ENCODE results near the gene ALCAM.

Gene ALCAM

DNA sequence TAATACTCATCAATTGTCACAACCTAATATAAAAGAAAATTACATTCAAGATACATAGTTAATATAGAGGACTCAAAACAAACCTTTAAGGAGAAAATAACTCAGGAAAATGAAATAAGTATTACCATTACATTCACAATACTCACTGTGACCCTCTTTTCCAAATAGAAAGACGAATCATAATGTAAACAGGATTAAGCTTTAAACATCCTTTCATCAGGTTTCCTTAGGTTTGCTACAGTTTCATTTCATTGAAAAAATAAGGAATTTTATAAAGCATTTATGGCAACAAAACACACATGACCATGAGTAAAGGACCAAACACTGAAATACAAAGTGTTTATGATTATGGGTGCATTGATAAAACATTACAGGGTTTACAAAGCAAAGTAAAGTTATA lies 162.7 kb downstream of the ALCAM start:
- no peak for TF ChIP-seq ZFX (IDR thresholded peaks at IDR 0.05; ENCODE audit: borderline replicate concordance)
- TF ChIP-seq, protein P1, sequence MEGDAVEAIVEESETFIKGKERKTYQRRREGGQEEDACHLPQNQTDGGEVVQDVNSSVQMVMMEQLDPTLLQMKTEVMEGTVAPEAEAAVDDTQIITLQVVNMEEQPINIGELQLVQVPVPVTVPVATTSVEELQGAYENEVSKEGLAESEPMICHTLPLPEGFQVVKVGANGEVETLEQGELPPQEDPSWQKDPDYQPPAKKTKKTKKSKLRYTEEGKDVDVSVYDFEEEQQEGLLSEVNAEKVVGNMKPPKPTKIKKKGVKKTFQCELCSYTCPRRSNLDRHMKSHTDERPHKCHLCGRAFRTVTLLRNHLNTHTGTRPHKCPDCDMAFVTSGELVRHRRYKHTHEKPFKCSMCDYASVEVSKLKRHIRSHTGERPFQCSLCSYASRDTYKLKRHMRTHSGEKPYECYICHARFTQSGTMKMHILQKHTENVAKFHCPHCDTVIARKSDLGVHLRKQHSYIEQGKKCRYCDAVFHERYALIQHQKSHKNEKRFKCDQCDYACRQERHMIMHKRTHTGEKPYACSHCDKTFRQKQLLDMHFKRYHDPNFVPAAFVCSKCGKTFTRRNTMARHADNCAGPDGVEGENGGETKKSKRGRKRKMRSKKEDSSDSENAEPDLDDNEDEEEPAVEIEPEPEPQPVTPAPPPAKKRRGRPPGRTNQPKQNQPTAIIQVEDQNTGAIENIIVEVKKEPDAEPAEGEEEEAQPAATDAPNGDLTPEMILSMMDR (IDR thresholded peaks at IDR 0.05): no peak
- no peak overlapping the region for H3K27ac ChIP-seq

DNA sequence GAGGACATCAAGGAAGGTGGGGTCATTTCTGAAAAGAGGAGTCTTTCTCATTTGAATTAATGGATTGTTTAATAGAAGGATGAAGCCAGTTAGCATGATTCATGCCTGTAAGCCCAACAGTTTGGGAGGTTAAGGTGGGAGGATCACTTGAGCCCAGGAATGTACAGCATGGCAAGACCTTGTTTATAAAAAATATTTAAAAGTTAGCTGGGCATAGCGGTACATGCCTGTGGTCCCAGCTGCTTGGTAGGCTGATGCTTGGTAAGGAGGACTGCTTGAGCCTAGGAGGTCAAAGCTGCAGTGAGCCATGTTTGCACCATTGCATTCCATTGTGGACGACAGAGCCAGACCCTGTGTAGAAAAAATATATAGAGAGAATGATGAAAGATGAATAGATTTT lies 165.5 kb downstream of the ALCAM start:
- H3K27ac ChIP-seq: no peak overlapping the region
- TF ChIP-seq ZFX (IDR thresholded peaks at IDR 0.05; ENCODE audit: borderline replicate concordance): no peak
- TF ChIP-seq, protein P1 (IDR thresholded peaks at IDR 0.05): no peak

DNA sequence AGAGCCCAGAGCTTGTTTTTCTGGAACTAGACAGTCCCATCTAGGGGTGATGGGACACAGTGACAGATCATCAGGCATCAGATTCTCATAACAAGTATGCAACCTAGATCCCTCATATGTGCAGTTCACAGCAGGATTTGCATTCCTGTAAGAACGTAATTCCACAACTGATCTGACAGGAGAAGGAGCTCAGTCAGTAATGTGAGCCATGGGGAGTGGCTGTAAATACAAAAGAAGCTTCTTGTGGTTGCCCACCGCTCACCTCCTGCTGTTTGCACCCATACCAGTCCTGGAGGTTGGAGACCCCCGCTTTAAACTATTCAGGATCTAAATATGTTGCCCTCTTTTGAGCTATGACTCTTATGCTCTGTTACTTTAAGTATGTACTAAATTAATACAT lies 167.3 kb downstream of the ALCAM start:
- H3K27ac ChIP-seq: no peak overlapping the region
- TF ChIP-seq, protein P1 (IDR thresholded peaks at IDR 0.05): no peak
- no peak for TF ChIP-seq ZFX (IDR thresholded peaks at IDR 0.05; ENCODE audit: borderline replicate concordance)

DNA sequence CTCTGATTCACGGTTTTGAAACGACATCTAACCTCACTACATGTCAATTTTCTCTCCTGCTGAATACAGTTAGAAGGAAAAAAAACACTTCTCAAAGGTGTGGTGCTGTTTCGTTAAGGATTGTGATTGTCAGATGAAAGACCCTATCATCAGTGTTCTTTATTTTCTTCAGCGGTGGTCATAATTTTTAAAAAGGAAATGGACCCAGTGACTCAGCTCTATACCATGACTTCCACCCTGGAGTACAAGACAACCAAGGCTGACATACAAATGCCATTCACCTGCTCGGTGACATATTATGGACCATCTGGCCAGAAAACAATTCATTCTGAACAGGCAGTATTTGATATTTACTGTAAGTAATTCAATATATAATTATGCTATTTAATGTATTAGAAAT lies 167.8 kb downstream of the ALCAM start:
- no peak for TF ChIP-seq ZFX (IDR thresholded peaks at IDR 0.05; ENCODE audit: borderline replicate concordance)
- TF ChIP-seq, protein P1 (IDR thresholded peaks at IDR 0.05): no peak
- no peak overlapping the region for H3K27ac ChIP-seq

DNA sequence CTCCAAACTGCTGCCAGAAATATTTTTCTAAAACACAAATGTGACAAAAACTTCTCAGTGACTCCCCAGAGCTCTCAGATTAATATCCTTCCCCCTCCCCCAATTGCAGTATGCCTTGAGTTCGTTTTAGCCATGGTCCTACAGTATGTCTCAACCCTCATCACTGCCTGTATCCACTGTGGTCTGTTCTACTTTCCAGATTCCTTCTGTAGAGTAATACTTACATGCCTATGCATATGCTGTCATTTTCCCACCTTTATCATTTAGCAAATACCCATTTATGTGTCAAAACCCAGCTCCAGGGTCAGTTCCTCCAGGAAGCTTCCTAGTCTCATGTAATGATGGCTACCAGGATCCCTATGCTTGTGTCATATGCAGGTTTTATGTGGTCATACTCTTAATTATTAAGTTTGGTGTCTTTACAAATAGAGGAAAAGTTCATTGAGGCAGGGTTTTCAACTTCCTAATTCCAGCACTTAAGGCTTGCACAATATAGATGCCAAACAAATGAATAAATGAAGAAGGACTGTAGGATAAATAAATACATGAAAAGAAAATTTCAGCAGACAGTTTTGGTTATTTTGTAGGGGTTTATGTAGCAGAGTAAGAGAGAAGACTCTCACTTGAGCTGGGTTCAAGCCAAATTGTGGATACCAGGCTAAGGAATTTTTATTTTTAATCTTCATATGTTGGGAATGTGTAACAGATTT lies 170.8 kb downstream of the ALCAM start:
- no peak overlapping the region for H3K27ac ChIP-seq
- TF ChIP-seq ZFX (IDR thresholded peaks at IDR 0.05; ENCODE audit: borderline replicate concordance): no peak
- TF ChIP-seq, protein P1 (IDR thresholded peaks at IDR 0.05): no peak

DNA sequence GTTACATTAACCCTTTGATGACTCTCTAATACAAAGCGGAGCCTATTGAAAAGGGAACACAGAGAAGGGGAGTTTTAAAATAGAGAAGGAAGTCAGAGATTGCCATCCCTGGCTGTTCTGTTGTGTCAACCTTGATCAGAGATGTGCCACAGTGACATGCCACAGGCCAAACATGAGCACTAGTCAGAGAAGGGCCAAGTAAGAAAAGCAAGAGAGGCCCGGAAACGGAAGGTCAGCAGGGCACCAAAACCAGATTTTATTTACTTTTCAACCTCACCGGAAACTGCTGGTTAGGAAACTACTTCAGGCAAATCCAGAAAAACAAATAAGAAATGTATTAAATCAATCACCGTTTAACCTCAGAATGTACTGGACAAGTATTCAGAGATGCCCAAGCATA lies 171.8 kb downstream of the ALCAM start:
- H3K27ac ChIP-seq: no peak overlapping the region
- TF ChIP-seq ZFX (IDR thresholded peaks at IDR 0.05; ENCODE audit: borderline replicate concordance): no peak
- TF ChIP-seq, protein P1 (IDR thresholded peaks at IDR 0.05): no peak

DNA sequence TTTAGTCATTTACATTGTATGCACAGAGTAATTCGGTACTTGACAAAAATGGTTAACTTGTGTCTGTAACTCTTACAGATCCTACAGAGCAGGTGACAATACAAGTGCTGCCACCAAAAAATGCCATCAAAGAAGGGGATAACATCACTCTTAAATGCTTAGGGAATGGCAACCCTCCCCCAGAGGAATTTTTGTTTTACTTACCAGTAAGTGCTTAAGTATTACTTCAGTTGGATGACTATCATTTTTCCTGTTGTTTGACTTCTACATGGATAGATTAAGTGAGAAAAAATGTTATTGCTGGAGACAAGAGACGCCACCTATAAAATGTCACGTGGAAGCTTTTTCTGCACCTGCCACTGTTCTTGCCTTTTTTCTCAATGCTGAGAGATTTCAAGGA lies 173.2 kb downstream of the ALCAM start:
- TF ChIP-seq ZFX (IDR thresholded peaks at IDR 0.05; ENCODE audit: borderline replicate concordance): no peak
- TF ChIP-seq, protein P1 (IDR thresholded peaks at IDR 0.05): no peak
- no peak overlapping the region for H3K27ac ChIP-seq
